Activated T-cell treated with anti-CD3 and anti-CD28 coated beads for 48 hours (primary cell): ENCODE results near the gene STAT3.
"Not testable (repeated sequence)": the region's sequence is repeated elsewhere in the genome, so short reads cannot be mapped to it uniquely, and the experiment has no call there.

Source experiments
- DNase-seq: peaks from one replicate; pipeline ENCODE4 v3.0.0-alpha.2; 2020; ENCODE audit warnings: low read depth

The STAT3 gene

GRCh38 chr17:42380935-42381334 is 7.3 kb downstream of the STAT3 start:
- DNase-seq, result no peak

- no peak for DNase-seq
These were observed 9.2 kb downstream of the STAT3 start for GRCh38 chr17:42378959-42379594.

- DNase-seq, result no peak
These were observed 9.8 kb downstream of the STAT3 start for GRCh38 chr17:42378359-42378958.

DNA sequence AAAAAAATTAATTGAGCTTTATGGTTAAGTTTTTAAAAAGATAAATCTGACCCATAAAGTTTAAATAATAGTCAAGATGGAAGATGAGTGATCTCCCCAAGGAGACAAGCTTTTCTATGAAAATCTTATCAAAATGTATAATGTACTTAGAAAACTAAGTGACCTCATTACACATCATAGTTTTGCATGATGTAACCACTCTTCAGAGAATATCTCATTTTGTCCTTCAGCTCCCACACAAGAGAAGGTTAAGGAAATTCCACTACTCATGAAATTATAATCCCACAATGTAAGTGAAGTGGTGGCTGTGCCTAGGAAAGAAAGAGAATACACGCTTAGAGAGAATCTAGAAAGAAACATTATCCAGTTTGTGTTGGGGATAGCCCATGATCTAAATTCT is 14.3 kb downstream of the STAT3 start:
- no peak for DNase-seq

DNA sequence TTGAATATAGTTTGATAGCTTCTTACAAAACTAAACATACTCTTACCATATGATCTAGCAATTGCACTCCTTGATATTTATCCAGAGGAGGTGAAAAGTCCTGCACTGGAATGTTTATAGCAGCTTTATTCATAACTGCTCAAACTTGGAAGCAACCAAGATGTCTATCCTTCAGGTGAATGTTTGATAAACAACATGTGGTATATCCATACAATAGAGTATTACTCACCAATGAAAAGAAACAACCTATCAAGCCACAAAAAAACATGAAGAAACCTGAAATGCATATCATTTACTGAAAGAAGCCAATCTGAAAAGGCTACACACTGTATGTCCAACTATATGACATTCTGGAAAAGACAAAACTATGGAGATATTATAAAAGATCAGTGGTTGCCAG is 16.1 kb downstream of the STAT3 start:
- no peak for DNase-seq

GRCh38 chr17:42368797-42369561 is 19.3 kb downstream of the STAT3 start:
- not testable (repeated sequence) for DNase-seq

DNA sequence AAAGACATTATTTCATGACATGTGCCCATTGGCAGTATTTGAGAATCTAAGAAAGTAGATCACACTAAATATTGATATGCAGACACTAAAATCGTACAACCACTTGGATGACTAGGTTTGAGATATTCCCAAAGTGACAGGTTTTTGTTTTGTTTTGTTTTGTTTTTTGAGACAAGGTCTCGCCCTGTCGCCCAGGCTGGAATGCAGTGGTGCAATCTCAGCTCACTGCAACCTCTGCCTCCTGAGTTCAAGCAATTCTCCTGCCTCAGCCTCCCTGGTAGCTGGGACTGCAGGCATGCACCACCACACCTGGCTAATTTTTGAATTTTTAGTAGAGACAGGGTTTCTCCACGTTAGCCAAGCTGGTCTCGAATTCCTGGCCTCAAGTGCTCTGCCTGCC is 19.9 kb downstream of the STAT3 start:
- DNase-seq, result not testable (repeated sequence)

DNA sequence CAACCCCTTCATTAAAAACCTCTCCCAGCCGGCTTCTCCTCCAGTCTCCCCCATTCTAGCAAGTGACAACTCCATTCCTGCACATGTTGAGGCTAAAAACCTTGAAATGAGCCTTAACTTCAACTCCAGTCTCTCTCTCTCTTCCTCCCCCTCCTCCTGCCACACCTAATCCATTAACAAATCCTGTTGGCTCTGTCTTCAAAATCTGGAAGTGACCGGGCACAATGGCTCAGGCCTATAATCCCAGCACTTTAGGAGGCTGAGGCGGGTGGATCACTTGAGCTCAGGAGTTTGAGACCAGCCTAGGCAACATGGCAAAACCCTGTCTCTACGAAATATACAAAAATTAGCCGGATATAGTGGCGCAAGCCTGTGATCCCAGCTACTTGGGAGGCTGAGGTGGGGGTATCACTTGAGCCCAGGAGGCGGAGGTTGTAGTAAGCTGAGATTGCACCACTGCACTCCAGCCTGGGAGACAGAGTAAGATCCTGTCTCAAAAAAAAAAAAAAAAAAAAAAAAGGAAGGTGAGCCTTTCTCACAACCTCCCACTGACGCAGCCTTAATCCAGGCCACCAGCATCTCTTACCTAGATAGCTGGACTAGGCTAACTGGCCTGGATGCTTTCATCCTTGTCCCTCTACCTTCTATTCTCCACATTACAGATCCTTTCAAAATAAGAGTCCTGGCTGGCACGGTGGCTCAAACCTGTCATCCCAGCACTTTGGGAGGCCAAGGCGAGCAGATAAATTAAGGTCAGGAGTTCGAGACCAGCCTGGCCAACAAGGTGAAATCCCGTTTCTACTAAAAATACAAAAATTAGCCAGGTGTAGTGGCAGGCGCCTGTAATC is 21.8 kb downstream of the STAT3 start:
- not testable (repeated sequence) for DNase-seq

DNA sequence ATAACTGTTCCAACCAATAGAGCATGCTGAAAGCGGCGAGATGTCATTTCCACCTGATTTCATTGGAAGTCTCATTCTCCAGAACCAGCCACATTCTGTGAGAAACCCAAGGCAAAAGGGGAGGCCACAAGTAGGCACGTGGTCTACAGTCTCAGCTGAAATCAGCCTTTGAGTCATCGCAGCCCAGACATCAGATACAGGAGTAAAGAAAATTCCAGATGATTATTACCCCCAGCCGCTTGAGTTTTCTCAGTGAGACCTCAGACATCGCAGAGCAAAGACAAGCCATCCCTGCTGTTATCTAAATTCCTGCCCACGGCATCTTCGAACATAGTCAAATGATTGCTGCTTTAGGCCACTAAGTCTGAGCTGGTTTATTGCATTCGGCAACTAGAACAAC is 23.1 kb downstream of the STAT3 start:
- no peak for DNase-seq

- no peak for DNase-seq
These were observed 24.3 kb downstream of the STAT3 start for GRCh38 chr17:42363767-42364585.

GRCh38 chr17:42363231-42363630 is 25.0 kb downstream of the STAT3 start:
- no peak for DNase-seq

DNA sequence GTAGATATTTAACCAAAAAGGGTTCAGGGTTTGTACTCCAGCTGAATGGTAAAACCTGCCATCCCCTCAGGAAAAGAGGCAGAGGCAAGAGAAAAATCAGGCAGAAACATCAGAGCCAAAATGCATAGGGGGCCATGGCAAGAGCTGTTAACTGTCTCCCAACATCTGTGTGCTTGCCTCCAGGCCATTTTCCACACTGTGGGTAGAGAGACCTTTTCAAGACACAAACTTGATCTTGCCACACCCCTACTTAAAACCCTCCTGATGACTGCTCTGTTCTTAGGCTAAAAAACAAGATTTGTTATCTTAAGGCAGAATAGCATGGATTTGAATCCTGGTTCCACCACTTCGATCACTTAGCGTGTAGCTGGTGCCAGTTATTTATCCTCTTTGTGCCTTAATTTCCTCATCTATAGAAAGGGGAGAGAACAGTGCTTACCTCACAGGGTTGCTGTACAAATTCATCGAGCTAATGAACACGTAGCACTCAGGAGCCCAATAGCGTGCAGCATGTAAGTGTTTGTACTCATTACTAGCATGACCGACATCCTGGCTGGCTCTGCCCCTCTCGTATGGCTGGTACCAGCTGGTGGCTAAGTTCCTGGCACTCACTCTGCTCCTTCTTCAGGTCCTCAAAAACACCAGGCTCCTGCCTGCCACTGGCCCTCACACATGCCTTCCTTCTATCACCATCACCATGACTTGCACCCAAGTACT is 25.8 kb downstream of the STAT3 start:
- no peak for DNase-seq

- no peak for DNase-seq
These were observed 26.5 kb downstream of the STAT3 start for GRCh38 chr17:42361781-42362186.

GRCh38 chr17:42360388-42360787 is 27.9 kb downstream of the STAT3 start:
- DNase-seq, result not testable (repeated sequence)

- no peak for DNase-seq
These were observed 29.1 kb downstream of the STAT3 start for GRCh38 chr17:42359133-42359532.

DNA sequence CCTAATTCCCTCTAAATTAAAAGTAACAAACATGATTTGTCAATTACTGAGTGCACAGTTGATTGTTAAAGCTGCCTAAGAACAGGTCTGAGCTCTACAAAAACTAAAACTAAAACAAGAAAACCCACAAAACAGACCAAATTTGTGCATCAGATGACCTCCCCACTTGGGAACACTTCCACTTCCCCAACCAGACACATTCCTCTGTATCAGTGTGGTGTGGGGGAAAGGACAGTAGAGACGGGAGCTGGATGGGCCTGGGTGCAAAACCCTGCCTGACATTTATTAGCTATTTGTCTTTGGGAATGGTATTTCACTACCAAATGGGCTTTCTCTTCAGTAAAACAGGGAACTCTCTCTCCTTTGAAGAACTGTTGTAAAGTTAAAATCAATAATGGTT is 29.8 kb downstream of the STAT3 start:
- DNase-seq, result no peak

- no peak for DNase-seq
These were observed 33.0 kb downstream of the STAT3 start for GRCh38 chr17:42354956-42355843.

- DNase-seq, result no peak
These were observed 40.1 kb downstream of the STAT3 start for GRCh38 chr17:42348104-42348503.

GRCh38 chr17:42347606-42348005 is 40.6 kb downstream of the STAT3 start:
- DNase-seq, result no peak

GRCh38 chr17:42347198-42347597 is 41.0 kb downstream of the STAT3 start:
- DNase-seq, result no peak
